ENCODE data around the gene TPK1. TPM values are rescaled to one million over a fixed set of nuclear protein-coding genes. Genes with fewer than 3 reads are reported as not detected.

The TPK1 gene
- total and polyA plus RNA-seq, 2 of the 4 experiments (the other 2 are of a cell fraction): 0.38 to 1.8 TPM

DNA sequence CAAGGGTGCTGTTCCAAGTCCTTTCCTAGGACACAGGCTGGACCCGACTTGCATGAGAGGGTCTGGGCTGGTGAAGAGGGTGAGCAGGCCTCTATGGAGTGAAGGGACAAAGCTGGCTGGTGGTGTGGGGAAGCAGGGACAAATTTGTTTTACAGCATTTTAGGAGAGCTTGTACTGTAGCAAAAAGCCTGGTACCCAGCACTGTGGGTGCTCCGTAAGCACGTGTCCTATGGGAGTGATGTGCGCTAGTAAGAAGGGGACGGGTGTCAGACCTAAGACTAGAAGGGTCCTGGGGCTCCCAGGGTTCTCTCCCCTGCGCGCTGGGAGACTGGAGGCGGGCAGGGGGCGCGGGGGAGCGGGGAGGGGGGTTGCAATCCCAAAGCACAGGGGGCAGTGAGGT, 432.8 kb downstream of the TPK1 start:
- no TSS peak for BruUV-seq (replicated peaks)
- Histone ChIP-seq H2AK5ac (ENCODE audit: low read depth, low read length) (no peak overlapping the region), H2BK5ac (ENCODE audit: low read depth, low read length, poor library complexity, severe bottlenecking) (no peak overlapping the region), H2BK20ac (ENCODE audit: low read depth, low read length) (no peak overlapping the region), H3K9me3 (ENCODE audit: control insufficient read depth, insufficient read depth, low read length) (peaks cover 21% of the 10 kb centered on the region; the same call in 1 of the 2 replicates), H2AFZ (replicated peaks; ENCODE audit: low read length, poor library complexity) (no peak overlapping the region), H3K56ac (ENCODE audit: extremely low read depth, insufficient read depth, low read length) (no peak overlapping the region), H2BK15ac (ENCODE audit: low read depth, low read length) (no peak overlapping the region), H3K4me2 (ENCODE audit: low read depth, low read length) (no peak overlapping the region), H2AK9ac (replicated peaks; ENCODE audit: low read depth, low read length, poor library complexity) (no peak overlapping the region), H3K14ac (replicated peaks; ENCODE audit: low read depth, low read length) (no peak overlapping the region), H4K20me1 (ENCODE audit: insufficient read depth, low read length) (no peaks in the 10 kb centered on the region), H4K91ac (ENCODE audit: insufficient read depth, low read depth, low read length) (no peak overlapping the region), H3K4me1 (ENCODE audit: control insufficient read depth, insufficient read depth, low read length) (no peaks in the 10 kb centered on the region), H3K27ac (ENCODE audit: insufficient read depth, low read length) (no peak overlapping the region), H3K27me3 (ENCODE audit: control insufficient read depth, insufficient read depth, low read length) (no peaks in the 10 kb centered on the region), H3K18ac (ENCODE audit: low read depth, low read length) (no peak overlapping the region), H3K4ac (ENCODE audit: low read depth, low read length) (no peak overlapping the region), H3K36me3 (ENCODE audit: control insufficient read depth, insufficient read depth, low read length) (no peaks in the 10 kb centered on the region), H4K8ac (ENCODE audit: low read depth in 2 of 2, low read length in 2 of 2) (no peak overlapping the region), H2BK120ac (ENCODE audit: low read depth, low read length) (no peak overlapping the region), H3K79me1 (ENCODE audit: low read depth in 1 of 2, low read length in 2 of 2) (no peaks in the 10 kb centered on the region), H3K9me1 (ENCODE audit: insufficient read depth, low read length) (no peaks in the 10 kb centered on the region), H3K23ac (ENCODE audit: low read depth, low read length) (no peak overlapping the region), H3K4me3 (ENCODE audit: insufficient read depth, low read depth, low read length) (no peak overlapping the region), H3K9ac (ENCODE audit: low read depth, low read length) (no peak overlapping the region), H4K5ac (ENCODE audit: low read depth, low read length) (no peak overlapping the region)
- DNase-seq: no peak
- POLR2A ChIA-PET (ENCODE audit: unreplicated experiment): no interaction called here
- TF ChIP-seq MAZ (IDR thresholded peaks at IDR 0.05; ENCODE audit: borderline replicate concordance, low read depth, low read length): no peak
- no peak for TF ChIP-seq NFE2L2 (IDR thresholded peaks at IDR 0.05; ENCODE audit: low read depth, low read length)
- TF ChIP-seq SMC3 (IDR thresholded peaks at IDR 0.05; ENCODE audit: low read depth, low read length): no peak
- TF ChIP-seq, protein P1, sequence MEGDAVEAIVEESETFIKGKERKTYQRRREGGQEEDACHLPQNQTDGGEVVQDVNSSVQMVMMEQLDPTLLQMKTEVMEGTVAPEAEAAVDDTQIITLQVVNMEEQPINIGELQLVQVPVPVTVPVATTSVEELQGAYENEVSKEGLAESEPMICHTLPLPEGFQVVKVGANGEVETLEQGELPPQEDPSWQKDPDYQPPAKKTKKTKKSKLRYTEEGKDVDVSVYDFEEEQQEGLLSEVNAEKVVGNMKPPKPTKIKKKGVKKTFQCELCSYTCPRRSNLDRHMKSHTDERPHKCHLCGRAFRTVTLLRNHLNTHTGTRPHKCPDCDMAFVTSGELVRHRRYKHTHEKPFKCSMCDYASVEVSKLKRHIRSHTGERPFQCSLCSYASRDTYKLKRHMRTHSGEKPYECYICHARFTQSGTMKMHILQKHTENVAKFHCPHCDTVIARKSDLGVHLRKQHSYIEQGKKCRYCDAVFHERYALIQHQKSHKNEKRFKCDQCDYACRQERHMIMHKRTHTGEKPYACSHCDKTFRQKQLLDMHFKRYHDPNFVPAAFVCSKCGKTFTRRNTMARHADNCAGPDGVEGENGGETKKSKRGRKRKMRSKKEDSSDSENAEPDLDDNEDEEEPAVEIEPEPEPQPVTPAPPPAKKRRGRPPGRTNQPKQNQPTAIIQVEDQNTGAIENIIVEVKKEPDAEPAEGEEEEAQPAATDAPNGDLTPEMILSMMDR (conservative IDR thresholded peaks at IDR 0.05; ENCODE audit: low read depth, low read length): no peak
- TF ChIP-seq FOS (IDR thresholded peaks at IDR 0.05; ENCODE audit: low read depth, low read length): no peak
- TF ChIP-seq MAFK (IDR thresholded peaks at IDR 0.05; ENCODE audit: low read depth, low read length): no peak
- no peak for TF ChIP-seq RAD21 (IDR thresholded peaks at IDR 0.05; ENCODE audit: low read length)
- TF ChIP-seq, protein P2, sequence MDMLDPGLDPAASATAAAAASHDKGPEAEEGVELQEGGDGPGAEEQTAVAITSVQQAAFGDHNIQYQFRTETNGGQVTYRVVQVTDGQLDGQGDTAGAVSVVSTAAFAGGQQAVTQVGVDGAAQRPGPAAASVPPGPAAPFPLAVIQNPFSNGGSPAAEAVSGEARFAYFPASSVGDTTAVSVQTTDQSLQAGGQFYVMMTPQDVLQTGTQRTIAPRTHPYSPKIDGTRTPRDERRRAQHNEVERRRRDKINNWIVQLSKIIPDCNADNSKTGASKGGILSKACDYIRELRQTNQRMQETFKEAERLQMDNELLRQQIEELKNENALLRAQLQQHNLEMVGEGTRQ (IDR thresholded peaks at IDR 0.05; ENCODE audit: low read depth, low read length): no peak
- no peak for TF ChIP-seq MXI1 (IDR thresholded peaks at IDR 0.05; ENCODE audit: borderline replicate concordance, low read depth, low read length)
- in situ Hi-C loops (cut with MboI; ENCODE audit: low sequenced_read_pairs): no loop called here
- intact Hi-C loops (cut with micrococcal nuclease): no loop called here
- dilution Hi-C loops (cut with HindIII; ENCODE audit: low sequenced_read_pairs, unreplicated experiment): no loop called here
- WGBS, 2 experiments (ENCODE audit: extremely low coverage in 2 of 2, insufficient read length in 1 of 2): 100% methylated on average over 1 of the region's 11 CpGs; no CpG with 5 or more reads in 1 of the 2 experiments
- CTCF ChIA-PET: no interaction called here
- no peak for ATAC-seq (ENCODE audit: low read depth)
